CD4-positive, alpha-beta T cell treated with Interleukin-15 for 1 hour (primary cell): ENCODE measurements around the gene ZNF620.
"Not testable (repeated sequence)": the region's sequence is repeated elsewhere in the genome, so short reads cannot be mapped to it uniquely, and the experiment has no call there.

Source experiments
- DNase-seq: peaks from one replicate; pipeline ENCODE4 v3.0.0-alpha.2; 2020

The ZNF620 gene

DNA sequence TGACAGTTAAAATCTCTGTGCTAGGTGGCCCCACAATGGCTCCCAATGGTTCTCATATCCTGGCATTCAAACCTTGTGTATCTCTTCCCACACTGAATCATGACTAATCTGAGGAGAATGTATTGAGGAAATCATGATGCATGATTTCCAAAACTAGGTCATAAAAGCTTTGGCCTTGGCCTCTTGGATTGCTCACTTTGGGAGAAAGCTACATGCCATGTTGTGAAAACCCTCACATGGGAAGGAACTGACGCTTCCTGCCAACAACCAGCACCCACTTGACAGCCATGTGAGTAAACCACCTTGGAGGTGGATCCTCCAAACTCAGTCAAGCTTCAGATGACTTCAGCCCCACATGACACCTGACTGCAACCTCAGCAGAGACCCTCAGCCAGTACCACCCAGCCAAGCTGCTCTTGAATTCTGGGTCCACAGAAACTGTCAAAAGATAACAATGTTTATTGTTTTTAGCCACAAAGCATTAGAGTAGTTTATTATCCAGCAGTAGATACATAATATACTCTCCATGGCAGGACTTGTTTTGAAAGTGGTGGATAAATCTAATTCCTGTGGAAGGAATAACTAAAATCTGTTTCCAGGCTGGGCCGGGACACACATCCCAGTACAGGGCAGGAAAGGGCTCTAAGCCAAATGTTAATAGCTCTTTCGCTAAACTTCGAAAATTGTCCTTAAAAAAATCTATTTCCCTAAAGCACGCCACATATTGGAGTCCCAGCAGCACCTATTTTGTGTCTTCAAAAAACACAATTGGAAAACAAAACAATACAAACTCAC lies 1.0 kb upstream of the ZNF620 start:
- DNase-seq: no peak

DNA sequence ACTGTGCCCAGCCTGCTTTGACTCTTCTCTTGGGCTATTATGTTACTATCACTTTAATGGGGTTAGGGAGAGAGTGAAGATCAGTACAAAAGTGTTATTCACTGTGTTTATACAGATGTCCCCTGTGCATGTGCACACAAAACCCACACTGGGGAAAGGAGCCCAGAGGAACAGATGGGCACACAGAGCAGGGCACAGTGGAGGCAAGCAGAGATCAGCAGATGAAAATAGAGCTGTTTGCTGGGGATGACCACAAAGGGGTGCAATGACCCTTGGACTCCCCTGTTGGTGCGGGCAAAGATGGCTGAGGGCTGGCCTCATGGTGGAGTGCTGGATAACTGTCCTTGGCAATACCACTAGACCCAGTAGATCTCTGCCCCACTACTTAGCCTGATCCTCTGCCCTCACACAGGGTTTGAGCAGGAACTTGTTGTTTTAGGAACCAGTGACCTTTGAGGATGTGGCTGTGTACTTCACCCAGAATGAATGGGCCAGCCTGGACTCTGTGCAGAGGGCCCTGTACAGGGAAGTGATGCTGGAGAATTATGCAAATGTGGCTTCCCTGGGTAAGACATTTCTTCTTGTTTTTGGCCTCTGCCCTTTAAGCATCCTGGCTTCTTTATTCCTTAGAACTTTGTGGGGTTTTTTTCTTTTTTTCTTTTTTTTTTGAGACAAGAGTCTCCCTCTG lies 5.3 kb downstream of the ZNF620 start:
- DNase-seq: no peak

- DNase-seq: no peak
Observed at GRCh38 chr3:40516201-40516600, 10.4 kb downstream of the ZNF620 start.

- DNase-seq: no peak
Observed at GRCh38 chr3:40518067-40518466, 12.2 kb downstream of the ZNF620 start.

DNA sequence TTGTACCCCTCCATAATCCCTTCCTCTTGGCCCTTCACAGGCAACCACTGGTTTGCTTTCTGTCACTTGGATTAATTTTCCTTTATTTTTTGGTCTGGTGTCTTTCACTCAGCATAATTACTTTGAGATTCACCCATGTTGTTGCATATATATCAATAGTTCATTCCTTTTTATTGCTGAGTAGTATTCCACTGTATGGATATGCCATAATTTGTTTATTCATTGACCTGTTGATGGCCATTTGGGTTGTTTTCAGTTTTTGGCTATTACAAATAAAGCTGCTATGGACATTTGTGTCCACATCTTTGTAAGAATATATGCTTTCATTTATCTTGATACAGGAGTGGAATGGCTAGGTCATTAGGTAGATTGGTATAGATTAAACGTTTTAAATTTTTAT lies 13.0 kb downstream of the ZNF620 start:
- DNase-seq: no peak

GRCh38 chr3:40521254-40521653 lies 15.4 kb downstream of the ZNF620 start:
- no peak for DNase-seq

- no peak for DNase-seq
Observed at GRCh38 chr3:40523781-40524180, 17.9 kb downstream of the ZNF620 start.

DNA sequence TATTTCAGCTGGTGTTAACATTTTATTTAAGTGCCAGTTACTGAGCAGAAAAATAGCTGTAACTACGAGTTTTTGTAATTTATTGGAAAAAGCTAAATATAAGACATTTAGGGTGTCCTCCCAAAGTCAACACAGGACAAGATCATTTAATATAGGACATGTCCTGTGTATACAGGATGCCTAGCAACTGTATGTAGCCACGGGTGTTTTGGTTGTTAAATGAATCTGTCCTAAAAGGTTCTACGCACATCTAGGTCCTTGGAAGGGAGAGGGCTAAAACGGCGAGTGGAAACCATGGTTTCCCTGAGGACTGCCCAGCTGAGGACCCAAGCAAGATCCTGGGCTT lies 18.4 kb downstream of the ZNF620 start:
- no peak for DNase-seq

- peak; percentile 87 for DNase-seq
Observed at GRCh38 chr3:40524568-40525285, 18.9 kb downstream of the ZNF620 start, which contains the start of gene ZNF621. ZNF621 (plus strand) TSS chr3:40524960; CDS start chr3:40525841, 881 bp downstream.

DNA sequence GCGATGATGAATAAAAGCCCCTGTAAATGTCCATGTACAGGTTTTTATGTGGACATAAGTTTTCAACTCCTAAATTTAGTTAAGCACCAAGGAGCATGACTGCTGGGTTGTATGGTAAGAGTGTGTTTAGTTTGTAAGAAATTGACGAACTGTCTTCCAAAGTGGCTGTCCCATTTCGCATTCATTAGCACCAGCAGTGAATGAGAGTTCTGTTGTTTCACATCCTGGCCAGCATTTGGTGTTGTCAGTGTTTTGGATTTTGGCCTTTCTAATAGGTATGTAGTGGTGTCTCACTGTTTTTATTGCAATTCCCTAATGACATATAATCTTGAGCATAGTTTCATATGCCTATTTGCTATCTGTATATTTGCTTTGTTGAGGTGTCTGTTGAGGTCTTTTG lies 22.6 kb downstream of the ZNF620 start:
- DNase-seq: no peak

DNA sequence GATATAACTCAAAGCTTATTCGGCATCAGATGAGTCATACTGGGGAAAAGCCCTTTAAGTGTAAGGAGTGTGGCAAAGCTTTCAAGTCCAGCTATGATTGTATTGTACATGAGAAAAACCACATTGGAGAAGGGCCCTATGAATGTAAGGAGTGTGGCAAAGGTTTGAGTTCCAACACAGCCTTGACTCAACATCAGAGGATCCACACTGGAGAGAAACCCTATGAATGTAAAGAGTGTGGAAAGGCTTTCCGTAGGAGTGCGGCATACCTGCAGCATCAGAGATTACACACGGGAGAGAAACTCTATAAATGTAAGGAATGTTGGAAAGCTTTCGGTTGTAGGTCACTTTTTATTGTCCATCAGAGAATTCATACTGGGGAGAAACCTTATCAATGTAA lies 26.4 kb downstream of the ZNF620 start:
- no peak for DNase-seq

- DNase-seq: no peak
Observed at GRCh38 chr3:40534283-40534682, 28.4 kb downstream of the ZNF620 start.

- DNase-seq: no peak
Observed at GRCh38 chr3:40546816-40547215, 41.0 kb downstream of the ZNF620 start.

DNA sequence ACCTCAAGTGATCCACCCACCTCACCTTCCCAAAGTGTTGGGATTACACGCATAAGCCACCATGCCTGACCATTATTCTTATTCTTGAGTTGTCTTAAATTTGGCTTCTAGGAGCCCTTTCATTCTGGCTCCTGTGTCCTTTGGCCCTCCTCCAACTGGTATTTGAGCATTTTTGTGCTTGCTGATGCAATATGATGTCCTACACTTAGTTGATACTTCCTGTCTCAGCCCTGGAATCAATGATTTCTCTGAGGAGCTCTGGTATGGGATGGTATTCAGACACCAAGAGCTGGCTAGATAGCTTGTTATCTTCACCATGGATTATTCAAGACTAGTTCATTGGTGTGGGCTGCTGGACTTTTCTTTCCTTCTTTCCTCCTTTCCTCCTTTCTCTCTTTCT lies 44.3 kb downstream of the ZNF620 start:
- DNase-seq: no peak

GRCh38 chr3:40557575-40558161 lies 51.8 kb downstream of the ZNF620 start:
- no peak for DNase-seq

DNA sequence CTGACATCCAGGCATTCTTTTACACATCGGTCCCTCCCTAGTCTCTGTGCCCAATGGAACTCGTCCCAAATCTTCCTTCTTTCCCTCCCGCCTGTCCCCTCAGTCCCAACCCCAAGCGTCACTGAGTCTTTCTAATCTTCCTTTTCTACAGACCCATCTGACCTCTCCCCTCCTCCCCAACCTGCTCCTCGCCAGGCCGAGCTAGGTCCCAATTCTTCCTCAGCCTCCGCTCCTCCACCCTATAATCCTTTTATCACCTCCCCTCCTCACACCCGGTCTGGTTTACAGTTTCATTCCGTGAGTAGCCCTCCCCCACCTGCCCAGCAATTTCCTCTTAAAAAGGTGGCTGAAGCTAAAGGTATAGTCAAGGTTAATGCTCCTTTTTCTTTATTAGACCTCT lies 56.6 kb downstream of the ZNF620 start:
- not testable (repeated sequence) for DNase-seq

DNA sequence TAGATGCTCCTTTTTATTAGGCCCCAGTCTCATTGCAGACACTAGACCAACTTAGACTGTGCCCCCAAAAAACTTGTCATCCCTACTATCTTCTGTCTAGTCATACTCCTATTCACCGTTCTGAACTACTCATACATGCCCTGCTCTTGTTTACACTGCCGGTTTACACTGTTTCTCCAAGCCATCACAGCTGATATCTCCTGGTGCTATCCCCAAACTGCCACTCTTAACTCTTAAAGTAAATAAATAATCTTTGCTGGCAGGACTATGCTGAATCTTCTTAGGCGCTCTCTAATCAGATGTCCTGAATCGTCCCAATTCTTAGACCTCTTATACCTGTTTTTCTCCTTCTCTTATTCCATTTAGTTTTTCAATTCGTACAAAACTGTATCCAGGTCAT lies 59.8 kb downstream of the ZNF620 start:
- DNase-seq: not testable (repeated sequence)

DNA sequence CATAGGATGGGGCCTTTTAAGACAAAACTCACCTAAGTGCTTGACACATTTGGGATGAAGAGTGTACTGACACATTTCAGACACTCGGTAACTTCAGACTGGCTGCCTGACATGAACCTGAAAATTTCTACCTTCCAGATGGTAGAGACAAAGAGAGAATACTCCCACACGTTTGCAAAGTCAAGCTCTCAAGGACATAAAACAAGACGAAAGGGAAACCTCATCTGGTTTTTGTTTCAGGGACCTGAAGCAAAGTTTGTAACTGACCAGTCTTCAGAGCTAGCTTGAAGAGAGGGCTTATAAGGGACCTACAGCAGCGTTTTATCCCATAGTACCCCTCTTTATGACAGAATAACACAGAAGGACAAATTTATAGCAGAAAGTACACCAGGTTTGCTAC lies 60.9 kb downstream of the ZNF620 start:
- no peak for DNase-seq
